NAMALWA (cell line): ENCODE measurements around the gene DAB2IP.
"Not testable (repeated sequence)": the region's sequence is repeated elsewhere in the genome, so short reads cannot be mapped to it uniquely, and the experiment has no call there.

Experiments
- DNase-seq: peaks from one replicate; pipeline ENCODE4 v3.0.0-alpha.2; 2015; ENCODE audit warnings: low spot score

Gene DAB2IP

DNA sequence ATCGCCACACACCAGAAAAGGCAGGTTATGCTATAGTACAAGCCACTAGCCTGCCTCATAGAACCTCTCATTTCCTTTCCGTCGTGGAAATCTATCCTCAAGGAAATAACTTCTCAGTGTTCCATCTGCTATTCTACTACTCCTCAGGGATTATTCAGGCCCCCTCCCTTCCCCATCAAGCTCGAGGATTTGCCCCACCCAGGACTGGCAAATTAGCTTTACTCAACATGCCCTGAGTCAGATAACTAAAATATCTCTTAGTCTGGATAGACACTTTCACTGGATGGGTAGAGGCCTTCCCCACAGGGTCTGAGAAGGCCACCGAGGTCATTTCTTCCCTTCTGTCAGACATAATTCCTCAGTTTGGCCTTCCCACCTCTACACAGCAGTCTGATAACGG is 142.9 kb downstream of the DAB2IP start:
- not testable (repeated sequence) for DNase-seq

DNA sequence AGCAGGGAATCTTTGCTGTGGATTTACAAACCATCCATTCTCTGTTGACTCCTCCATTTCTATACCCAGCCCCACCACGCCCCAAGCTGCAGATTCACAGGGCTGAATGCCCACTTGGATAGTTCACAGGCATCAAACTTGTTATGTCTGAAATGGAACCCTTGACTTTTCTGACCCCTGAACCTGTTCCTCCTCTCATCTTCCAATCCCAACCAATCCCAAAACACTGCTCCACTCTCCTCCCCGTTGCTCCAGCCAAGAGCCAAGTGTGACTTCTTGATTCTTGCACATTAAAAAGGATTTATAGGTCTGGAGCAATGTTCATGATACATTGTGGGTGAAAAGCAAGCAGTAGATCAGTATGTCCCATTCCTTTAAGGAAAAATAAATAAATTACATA is 145.6 kb downstream of the DAB2IP start:
- DNase-seq = no peak

- DNase-seq = no peak
These were observed 147.5 kb downstream of the DAB2IP start for GRCh38 chr9:121798941-121799340.

GRCh38 chr9:121800376-121800775 is 148.9 kb downstream of the DAB2IP start:
- no peak for DNase-seq

DNA sequence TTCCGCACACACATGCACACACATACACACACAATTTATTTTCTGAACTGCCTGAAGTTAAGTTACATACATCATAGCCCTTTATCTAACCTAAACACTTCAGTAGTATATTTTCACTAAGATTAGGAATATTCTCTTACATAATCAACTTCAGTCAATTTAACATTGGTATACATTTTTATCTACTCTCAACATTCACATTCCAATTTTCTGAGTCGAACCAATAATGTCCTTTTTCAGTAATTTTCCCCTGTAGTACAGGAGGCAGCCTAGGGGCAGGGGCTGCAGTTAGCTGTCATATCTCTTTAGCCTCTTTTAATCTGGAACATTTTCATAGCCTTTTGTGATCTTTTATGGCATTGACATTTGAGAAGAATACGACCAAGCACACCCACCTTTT is 150.1 kb downstream of the DAB2IP start:
- no peak for DNase-seq

DNA sequence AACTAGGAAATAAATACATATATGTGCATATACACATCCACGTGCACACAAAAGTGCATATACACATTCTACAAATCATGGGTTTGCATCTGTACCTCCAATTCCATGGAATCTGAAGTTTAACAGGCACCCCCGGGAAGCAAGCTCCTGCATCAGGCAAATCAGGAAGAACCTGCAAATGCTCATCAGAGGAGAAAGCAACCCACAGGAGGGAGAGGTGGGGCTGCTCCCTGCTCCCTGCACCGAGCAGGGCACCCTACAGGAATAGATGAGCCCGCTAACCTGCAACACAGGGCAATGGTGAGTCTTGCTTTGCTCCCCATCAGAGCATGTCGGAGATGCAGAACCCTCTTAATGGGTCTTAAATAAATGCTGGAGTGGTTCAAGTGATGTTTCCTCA is 151.3 kb downstream of the DAB2IP start:
- DNase-seq = no peak

DNA sequence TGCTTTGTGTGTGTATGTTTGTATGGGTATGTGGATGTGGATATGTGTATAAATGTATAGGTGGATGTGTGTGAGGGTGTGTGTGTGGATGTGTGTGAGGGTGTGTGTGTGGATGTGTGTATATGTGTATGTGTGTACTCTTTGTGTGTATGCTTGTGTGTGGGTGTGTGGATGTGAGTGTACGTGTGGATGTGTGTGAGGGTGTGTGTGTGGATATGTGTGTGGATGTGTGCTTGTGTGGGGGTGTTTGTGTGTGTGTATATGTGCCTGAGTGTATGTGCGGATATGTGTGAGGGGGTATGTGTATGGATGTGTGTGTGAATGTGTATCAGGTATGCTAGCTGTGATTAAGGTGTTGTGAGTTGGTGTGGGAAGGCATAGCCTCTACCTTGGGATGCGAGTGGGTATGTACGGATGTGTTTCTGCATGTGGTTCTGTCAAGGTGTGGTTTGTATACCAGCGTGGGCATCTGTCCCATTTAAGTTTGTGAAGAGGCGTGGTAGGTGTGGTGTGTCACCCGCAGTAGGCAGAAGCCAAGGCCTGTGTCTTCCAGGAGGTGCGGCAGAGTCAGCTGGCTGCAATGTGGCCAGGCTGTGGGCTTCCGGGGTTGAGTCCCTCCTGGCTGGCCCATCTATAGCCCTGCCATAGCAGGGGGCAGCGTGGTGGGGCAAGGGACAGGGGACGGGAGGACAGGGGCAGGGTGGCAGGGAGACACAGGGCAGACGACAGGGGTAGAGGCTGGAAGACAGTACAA is 155.8 kb downstream of the DAB2IP start:
- no peak for DNase-seq

- no peak for DNase-seq
These were observed 156.4 kb downstream of the DAB2IP start for GRCh38 chr9:121807823-121808278.

DNA sequence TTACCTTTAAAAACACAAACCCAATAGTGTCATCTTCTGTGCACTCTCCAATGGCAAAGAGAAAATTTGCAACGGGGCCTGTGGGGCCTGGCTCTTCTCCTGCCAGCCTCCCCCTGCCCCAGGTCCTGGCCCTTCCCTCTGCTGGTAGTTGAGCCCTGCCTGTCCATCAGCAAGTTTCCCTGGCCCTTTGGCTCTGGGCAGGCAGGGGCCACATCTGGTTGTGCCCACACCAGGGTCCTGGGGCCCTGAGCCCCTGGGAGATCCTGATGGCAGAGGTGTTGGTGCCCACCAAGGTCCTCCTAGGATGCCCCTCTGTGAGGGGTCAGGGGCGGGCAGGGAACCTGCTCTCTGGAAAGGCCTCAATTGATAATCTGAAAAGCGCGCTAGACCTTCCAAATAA is 157.3 kb downstream of the DAB2IP start:
- no peak for DNase-seq

DNA sequence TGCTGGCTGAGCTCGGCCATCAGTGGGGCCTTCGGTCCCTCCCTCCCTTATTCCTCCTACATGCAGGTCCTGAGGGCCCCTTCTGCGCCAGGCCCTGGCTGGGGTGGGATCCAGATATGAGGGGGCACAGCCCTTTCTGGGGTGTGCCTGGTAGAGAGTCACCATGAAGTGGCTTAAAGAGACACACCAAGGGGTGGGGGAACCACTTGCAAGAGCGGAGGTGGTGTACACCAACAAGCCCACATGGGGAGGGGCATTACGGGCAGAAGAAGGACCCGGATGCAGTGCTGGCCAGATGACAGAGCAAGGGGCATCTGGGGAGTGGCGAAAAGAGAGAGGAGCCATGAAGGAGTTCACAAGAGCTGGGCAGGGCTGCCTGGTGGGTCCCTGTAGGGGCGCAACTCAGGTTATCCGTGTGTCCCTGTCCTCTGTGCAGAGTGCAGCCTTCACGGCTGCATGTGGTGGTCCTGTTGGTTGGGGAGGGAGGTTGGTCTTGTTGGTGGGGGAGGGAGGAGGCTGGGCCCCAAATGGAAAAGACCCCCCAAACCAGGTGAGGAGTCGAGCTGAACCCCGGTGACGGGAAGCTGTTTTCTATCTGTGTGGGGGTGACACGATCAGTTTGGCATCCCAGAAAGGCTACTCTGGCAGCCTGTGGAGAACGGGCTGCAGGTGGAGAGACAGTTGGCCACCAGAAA is 158.1 kb downstream of the DAB2IP start:
- DNase-seq = no peak

DNA sequence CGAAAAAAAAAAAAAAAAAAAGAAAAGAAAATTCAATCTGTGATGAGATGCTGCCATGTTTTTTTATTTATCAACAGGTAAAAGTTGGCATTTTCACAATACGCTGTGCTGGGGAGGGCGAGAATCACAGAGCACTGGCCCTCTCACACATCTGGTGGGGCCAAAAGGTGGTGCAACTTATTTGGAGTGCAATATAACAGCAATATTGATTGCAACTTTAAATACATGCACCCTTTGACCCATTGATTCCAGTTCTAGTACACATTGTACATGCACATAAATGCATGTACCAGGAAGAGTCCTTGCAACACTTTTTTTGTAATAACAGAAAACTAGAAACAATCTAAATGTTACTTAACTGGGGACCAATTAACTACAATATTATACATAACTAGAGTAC is 159.1 kb downstream of the DAB2IP start:
- no peak for DNase-seq

- no peak for DNase-seq
These were observed 159.7 kb downstream of the DAB2IP start for GRCh38 chr9:121811140-121811539.

DNA sequence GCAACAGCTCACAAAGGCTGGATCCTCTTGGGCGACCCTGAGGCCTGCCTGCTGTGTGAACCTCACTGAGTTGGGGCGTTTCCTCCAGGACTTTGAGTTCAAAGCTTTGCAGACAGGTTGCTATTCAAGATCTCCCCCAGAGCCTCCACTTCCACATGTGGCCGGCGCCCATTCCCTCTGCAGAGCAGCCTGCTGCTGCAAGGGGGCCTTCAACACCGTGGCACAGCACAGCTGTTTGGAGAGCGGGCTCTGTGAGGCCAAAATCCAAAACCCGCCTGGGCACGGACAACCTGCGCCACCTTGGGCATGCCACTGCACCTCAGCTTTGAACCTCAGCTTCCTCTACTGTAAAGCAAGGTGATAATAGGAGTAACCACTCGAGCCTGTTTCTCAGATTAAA is 160.3 kb downstream of the DAB2IP start:
- no peak for DNase-seq

DNA sequence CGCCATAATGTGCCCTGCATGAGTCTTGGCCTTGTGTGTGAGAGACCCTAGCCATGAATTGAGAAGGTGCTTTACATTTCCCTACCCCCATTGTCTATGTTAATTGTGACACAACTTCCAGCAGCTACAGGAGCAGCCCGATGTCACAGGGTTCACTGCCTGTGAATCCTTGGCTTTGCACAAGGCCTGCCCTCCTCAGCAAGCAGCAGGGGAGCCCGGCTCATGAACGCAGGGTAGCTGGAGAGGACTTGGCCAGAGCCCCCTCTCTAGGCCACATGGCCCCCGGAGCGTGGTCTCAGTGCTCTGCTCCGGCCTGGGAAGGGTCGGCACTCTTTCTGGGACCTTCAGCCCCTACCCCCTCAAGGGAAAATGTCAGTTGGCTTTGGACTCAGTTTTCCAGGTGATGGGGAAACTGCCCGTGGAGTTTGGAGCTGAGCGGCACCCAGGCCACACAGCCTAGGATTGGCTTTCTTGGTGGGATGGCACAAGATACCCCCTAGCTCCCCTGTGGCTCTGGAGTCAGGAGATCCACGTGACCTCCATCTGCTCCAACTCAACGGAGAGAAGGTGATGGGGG is 160.8 kb downstream of the DAB2IP start:
- no peak for DNase-seq

DNA sequence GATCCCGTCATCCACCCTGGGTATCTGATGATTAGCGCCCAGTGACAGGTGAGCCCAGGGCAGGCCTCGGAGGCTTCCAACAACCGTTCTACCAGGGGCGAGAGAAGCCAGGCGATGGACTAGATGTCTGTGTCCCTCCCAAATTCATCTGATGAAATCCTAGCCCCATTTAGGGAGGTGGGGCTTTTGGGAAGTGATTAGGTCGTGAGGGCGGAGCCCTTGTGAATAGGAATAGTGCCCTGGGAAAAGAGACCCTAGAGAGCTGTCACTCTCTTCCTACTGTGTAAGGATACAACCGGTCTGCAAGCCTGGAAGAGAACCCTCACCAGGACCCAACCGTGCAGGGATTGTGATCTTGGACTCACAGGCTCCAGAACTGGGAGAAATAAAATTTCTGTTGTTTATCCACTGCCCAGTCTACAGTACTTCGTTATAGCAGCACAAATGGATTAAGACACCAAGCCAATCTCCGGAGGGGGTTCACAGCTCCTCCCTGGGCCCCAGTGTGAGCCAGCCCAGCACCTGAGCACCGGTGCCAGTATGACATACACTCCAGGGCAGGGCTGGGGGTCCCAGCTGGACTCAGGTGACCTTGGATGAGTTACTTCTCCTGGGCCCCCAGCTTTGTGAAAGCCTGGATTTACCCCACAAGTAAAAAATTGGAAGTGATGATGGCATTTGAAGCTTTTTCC is 162.2 kb downstream of the DAB2IP start:
- DNase-seq = no peak

DNA sequence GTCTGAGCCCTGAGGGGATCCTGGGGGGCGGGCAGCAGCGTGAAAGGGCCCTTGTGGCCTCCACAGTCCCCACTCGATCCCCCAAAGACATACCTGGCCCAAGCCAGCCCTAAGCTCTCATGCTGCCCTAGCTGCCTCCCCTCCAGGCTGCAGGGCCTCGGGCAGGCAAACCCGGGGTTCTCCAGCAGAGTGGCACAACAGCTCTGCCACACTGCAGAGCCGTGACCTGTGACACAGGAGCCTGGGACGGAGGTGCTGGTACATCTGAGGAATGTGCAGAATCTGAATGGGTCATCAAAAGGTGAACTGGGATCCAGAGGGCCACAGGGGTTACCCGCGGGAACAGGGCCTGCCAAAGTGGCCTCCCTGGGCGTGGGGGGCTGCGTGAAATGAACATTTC is 163.2 kb downstream of the DAB2IP start:
- no peak for DNase-seq

- no peak for DNase-seq
These were observed 163.7 kb downstream of the DAB2IP start for GRCh38 chr9:121815084-121815483.

DNA sequence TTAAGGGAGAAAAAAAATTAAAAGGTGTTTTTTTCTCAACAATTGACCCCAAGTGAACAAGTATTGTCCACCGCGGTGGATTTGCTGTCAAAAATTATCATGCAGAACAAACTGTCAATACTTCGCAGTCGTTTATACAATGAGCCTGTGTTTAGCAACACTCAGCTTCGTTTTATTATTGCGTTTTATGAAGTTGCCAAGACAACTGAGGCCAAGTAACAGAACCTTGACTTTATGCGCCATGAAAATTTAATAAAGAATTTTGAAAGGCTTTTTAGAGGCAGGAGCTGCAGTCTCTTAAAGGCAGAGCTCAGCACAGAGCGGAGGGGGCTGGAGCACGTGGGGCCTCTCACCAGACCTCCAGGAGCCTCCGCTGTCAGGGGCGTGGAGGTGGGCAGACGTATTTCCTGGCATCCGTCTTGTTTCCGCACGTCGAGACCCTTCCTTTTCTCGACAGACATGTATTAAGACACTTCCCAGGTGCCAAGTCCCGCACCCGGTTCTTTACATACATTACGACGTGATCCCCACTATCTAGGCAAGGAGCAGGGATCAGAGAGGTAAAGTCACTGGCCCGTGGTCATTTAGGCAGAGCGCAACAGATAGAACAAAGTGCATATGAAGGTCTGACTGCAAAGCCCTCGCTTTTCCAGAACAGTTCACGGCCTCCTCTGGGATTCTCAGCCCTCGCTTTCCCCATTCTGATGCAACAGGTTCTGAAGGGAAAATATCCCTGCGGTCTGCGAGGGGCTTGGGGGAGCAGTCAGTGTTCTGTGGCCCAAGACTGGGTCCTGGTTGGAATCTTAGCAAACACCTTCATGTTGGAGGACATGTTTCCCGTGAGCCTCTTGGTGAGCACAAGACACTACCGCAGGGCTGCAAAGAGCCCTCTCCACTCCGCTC is 164.4 kb downstream of the DAB2IP start:
- no peak for DNase-seq

DNA sequence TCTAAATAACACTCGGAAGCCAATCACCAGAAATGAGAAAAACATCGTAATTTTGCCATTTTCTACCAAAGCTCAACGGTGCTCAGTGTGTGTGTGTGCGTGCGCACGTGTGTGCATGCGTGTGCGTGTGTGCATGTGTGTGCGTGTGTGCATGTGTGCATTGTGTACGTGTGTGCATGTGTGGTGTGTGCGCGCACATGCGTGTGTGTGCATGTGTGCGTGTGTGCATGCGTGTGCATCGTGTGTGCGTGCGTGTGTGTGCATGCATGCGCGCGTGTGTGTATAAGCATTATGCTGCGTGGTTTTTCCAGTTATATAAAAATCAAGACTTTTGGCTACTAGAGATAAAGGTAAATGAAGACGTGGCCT is 165.0 kb downstream of the DAB2IP start:
- no peak for DNase-seq

DNA sequence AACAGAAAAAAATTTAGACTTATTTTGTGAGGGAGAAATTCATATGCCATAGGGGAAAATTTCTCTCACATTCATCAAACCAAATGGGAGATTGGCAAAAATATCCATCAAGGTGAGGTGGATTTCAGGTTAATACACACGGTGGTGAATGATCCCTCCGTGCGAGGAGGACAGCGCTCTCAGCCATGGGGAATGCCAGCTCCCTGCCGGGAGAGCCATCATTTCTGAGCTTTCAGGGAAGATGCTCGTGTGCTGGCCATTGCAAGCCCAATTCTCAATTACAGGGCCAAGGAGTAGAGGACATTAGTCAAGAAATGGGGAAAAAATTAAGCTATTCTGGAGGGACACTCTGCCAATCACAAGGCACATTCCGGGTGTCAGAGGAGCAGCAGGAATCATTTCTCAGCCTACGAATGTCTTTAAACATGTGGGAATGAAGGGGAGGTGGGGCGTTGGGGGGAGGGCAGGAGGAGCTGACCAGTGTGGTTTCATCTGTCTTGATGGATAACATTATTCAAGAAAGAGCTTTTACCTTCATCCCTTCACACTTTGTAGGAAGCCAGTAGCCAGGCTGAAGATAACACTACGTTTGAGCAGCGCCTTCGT is 165.5 kb downstream of the DAB2IP start:
- DNase-seq = no peak

GRCh38 chr9:121817476-121817875 is 166.0 kb downstream of the DAB2IP start:
- no peak for DNase-seq
